Panc1 (cell line): ENCODE data around the gene MEP1B.

Experiments
- POLR2AphosphoS5 ChIP-seq: IDR thresholded peaks from 2 replicates; pipeline ENCODE4 v1.6.1; 2012; ENCODE audit warnings: mild to moderate bottlenecking, low read depth, low read length, moderate library complexity
- TF ChIP-seq, protein P1 (sequence below), 2 experiments: IDR thresholded peaks; 2 replicates each; pipeline ENCODE4 v1.6.1; 2011 to 2012; ENCODE audit warnings: low read depth in 2 of 2, control low read depth in 1 of 2, low read length in 1 of 2, mild to moderate bottlenecking in 1 of 2, moderate library complexity in 1 of 2; ENCODE audit not compliant: insufficient read depth in 1 of 2
- TF ChIP-seq, protein P2 (sequence below): fragments of 450-650 bp; IDR thresholded peaks from 2 replicates; pipeline ENCODE4 v1.5.1; 2017; ENCODE audit warnings: mild to moderate bottlenecking

DNA sequence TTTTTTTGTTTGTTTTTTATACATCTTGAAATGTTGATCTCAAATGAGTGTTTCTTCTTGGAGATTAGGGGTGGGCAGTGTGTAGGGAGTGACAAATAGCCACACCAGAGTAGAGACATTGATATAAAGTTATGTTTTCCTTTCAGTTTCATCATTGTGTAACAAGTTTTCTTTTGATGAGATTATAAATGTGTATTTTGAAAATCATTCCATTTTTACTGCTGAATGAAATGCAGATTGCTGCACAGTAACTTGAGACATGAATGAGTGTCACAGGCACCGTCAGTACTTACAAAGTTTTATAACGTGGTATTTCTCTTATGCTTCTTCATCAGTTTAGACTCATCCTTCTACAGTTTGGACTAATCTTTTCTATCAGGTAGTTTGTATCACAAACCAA, 370 bp downstream of the MEP1B start:
- no peak for TF ChIP-seq POLR2AphosphoS5
- TF ChIP-seq, protein P1, sequence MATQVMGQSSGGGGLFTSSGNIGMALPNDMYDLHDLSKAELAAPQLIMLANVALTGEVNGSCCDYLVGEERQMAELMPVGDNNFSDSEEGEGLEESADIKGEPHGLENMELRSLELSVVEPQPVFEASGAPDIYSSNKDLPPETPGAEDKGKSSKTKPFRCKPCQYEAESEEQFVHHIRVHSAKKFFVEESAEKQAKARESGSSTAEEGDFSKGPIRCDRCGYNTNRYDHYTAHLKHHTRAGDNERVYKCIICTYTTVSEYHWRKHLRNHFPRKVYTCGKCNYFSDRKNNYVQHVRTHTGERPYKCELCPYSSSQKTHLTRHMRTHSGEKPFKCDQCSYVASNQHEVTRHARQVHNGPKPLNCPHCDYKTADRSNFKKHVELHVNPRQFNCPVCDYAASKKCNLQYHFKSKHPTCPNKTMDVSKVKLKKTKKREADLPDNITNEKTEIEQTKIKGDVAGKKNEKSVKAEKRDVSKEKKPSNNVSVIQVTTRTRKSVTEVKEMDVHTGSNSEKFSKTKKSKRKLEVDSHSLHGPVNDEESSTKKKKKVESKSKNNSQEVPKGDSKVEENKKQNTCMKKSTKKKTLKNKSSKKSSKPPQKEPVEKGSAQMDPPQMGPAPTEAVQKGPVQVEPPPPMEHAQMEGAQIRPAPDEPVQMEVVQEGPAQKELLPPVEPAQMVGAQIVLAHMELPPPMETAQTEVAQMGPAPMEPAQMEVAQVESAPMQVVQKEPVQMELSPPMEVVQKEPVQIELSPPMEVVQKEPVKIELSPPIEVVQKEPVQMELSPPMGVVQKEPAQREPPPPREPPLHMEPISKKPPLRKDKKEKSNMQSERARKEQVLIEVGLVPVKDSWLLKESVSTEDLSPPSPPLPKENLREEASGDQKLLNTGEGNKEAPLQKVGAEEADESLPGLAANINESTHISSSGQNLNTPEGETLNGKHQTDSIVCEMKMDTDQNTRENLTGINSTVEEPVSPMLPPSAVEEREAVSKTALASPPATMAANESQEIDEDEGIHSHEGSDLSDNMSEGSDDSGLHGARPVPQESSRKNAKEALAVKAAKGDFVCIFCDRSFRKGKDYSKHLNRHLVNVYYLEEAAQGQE (IDR thresholded peaks at IDR 0.05; ENCODE audit: insufficient read depth in 1 of 2, low read depth in 2 of 2, low read length in 1 of 2), result no peak
- TF ChIP-seq, protein P2, sequence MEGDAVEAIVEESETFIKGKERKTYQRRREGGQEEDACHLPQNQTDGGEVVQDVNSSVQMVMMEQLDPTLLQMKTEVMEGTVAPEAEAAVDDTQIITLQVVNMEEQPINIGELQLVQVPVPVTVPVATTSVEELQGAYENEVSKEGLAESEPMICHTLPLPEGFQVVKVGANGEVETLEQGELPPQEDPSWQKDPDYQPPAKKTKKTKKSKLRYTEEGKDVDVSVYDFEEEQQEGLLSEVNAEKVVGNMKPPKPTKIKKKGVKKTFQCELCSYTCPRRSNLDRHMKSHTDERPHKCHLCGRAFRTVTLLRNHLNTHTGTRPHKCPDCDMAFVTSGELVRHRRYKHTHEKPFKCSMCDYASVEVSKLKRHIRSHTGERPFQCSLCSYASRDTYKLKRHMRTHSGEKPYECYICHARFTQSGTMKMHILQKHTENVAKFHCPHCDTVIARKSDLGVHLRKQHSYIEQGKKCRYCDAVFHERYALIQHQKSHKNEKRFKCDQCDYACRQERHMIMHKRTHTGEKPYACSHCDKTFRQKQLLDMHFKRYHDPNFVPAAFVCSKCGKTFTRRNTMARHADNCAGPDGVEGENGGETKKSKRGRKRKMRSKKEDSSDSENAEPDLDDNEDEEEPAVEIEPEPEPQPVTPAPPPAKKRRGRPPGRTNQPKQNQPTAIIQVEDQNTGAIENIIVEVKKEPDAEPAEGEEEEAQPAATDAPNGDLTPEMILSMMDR, result no peak
